Trophoblast cell (in vitro differentiated cells and primary cell): Measurements from ENCODE around the gene THYN1.

Experiments used
- DNase-seq, 2 donors: peaks; one replicate each; pipeline ENCODE4 v3.0.0-alpha.2; 2016
- H2AFZ ChIP-seq: 2 replicates; pipeline ENCODE4 v1.6.1; 2013; ENCODE audit warnings: low read length, moderate library complexity, mild to moderate bottlenecking; ENCODE audit not compliant: insufficient read depth, poor library complexity
- H2AK5ac ChIP-seq: 2 replicates; pipeline ENCODE4 v1.6.1; 2013; ENCODE audit warnings: mild to moderate bottlenecking, low read length
- H2BK120ac ChIP-seq: 2 replicates; pipeline ENCODE4 v1.6.1; 2013; ENCODE audit warnings: low read length, mild to moderate bottlenecking, moderate library complexity; ENCODE audit not compliant: insufficient read depth, poor library complexity
- H2BK12ac ChIP-seq: 2 replicates; pipeline ENCODE4 v1.6.1; 2013; ENCODE audit warnings: mild to moderate bottlenecking, low read length, moderate library complexity
- H2BK5ac ChIP-seq: 2 replicates; pipeline ENCODE4 v1.6.1; 2013; ENCODE audit warnings: low read length, low read depth, moderate library complexity, mild to moderate bottlenecking; ENCODE audit not compliant: poor library complexity
- H3K14ac ChIP-seq: 2 replicates; pipeline ENCODE4 v1.6.1; 2013; ENCODE audit warnings: mild to moderate bottlenecking, low read length
- H3K18ac ChIP-seq: 2 replicates; pipeline ENCODE4 v1.6.1; 2013; ENCODE audit warnings: mild to moderate bottlenecking, low read length
- H3K23ac ChIP-seq: 2 replicates; pipeline ENCODE4 v1.6.1; 2013; ENCODE audit warnings: low read length
- H3K27ac ChIP-seq: 2 replicates; pipeline ENCODE4 v1.5.1; 2013; ENCODE audit warnings: low read depth, mild to moderate bottlenecking, inconsistent platforms, low read length, moderate library complexity
- H3K27me3 ChIP-seq: 2 replicates; pipeline ENCODE4 v1.6.1; 2013; ENCODE audit warnings: inconsistent platforms, mild to moderate bottlenecking, low read length, moderate library complexity; ENCODE audit not compliant: insufficient read depth
- H3K36me3 ChIP-seq, 2 experiments: 1 replicate in 1 of 2; 2 replicates in 1 of 2; pipeline ENCODE4 v1.6.1; 2013; ENCODE audit warnings: low read length in 2 of 2, mild to moderate bottlenecking in 2 of 2, moderate library complexity in 1 of 2; ENCODE audit not compliant: insufficient read depth in 2 of 2, control insufficient read depth in 1 of 2
- H3K4ac ChIP-seq: 2 replicates; pipeline ENCODE4 v1.6.1; 2013; ENCODE audit warnings: low read depth, mild to moderate bottlenecking, low read length, moderate library complexity
- H3K4me1 ChIP-seq, 2 experiments: 1 replicate in 1 of 2; 2 replicates in 1 of 2; pipeline ENCODE4 v1.6.1; 2013; ENCODE audit warnings: low read length in 2 of 2, mild to moderate bottlenecking in 2 of 2, moderate library complexity in 1 of 2; ENCODE audit not compliant: insufficient read depth in 2 of 2, control insufficient read depth in 1 of 2
- H3K4me2 ChIP-seq: 2 replicates; pipeline ENCODE4 v1.6.1; 2013; ENCODE audit warnings: inconsistent platforms, mild to moderate bottlenecking, low read length, moderate library complexity
- H3K4me3 ChIP-seq: 2 replicates; pipeline ENCODE4 v1.5.1; 2013; ENCODE audit warnings: mild to moderate bottlenecking, low read depth, low read length, inconsistent platforms
- H3K79me1 ChIP-seq: one replicate; pipeline ENCODE4 v1.6.1; 2013; ENCODE audit warnings: low read length
- H3K79me2 ChIP-seq: 2 replicates; pipeline ENCODE4 v1.6.1; 2013; ENCODE audit warnings: low read length, mild to moderate bottlenecking; ENCODE audit not compliant: control insufficient read depth, insufficient read depth, poor library complexity
- H3K9ac ChIP-seq: 2 replicates; pipeline ENCODE4 v1.6.1; 2013; ENCODE audit warnings: mild to moderate bottlenecking, low read length
- H3K9me3 ChIP-seq: 2 replicates; pipeline ENCODE4 v1.6.1; 2013; ENCODE audit warnings: low read depth, mild to moderate bottlenecking, control low read depth, inconsistent platforms, low read length; ENCODE audit not compliant: insufficient read depth
- H4K12ac ChIP-seq: 2 replicates; pipeline ENCODE4 v1.6.1; 2013; ENCODE audit warnings: low read depth, mild to moderate bottlenecking, low read length, moderate library complexity
- H4K8ac ChIP-seq: 2 replicates; pipeline ENCODE4 v1.6.1; 2013; ENCODE audit warnings: low read depth, mild to moderate bottlenecking, low read length, moderate library complexity
- H4K91ac ChIP-seq: one replicate; pipeline ENCODE4 v1.6.1; 2013; ENCODE audit warnings: low read depth, mild to moderate bottlenecking, low read length, moderate library complexity
- WGBS: extraction: QIAGEN DNeasy Blood & Tissue Kit; methylation state at CpG from one replicate; pipeline ENCODE4 v1.1.7; 2013; ENCODE audit warnings: missing lambda C conversion rate; ENCODE audit not compliant: insufficient read length, insufficient coverage; ENCODE audit errors: extremely low coverage; 5-methylcytosine and 5-hydroxymethylcytosine counted together

THYN1 gene

GRCh38 chr11:134272381-134273316, 19.5 kb upstream of the THYN1 start:
- H3K79me2 ChIP-seq = no peaks in the 10 kb centered on the region
- no peak overlapping the region for H2AK5ac ChIP-seq
- no peak overlapping the region for H2BK120ac ChIP-seq
- H3K4ac ChIP-seq = no peak overlapping the region
- H3K4me2 ChIP-seq = no peak overlapping the region
- no peaks in the 10 kb centered on the region for H3K79me1 ChIP-seq
- no CpG with 5 or more reads among the region's 18 CpGs for WGBS
- no peak overlapping the region for H3K23ac ChIP-seq
- no peak overlapping the region for H2BK5ac ChIP-seq
- H3K9ac ChIP-seq = no peak overlapping the region
- no peak overlapping the region for H3K27ac ChIP-seq
- peaks cover 28% of the 10 kb centered on the region for H3K27me3 ChIP-seq
- H3K14ac ChIP-seq = no peak overlapping the region
- H3K9me3 ChIP-seq = peaks cover 6% of the 10 kb centered on the region
- H4K8ac ChIP-seq = no peak overlapping the region
- peaks cover 5 to 18% of the 10 kb centered on the region in 2 experiments for H3K4me1 ChIP-seq
- no peak overlapping the region for H3K4me3 ChIP-seq
- no peak overlapping the region for H3K18ac ChIP-seq
- H4K91ac ChIP-seq = no peak overlapping the region
- DNase-seq = peak in 1 of 2 donors; percentile 82
- no peak overlapping the region for H2BK12ac ChIP-seq
- no peak overlapping the region for H4K12ac ChIP-seq
- no peaks in the 10 kb centered on the region for H3K36me3 ChIP-seq
- no peak overlapping the region for H2AFZ ChIP-seq

GRCh38 chr11:134271978-134272377, 18.8 kb upstream of the THYN1 start:
- Histone ChIP-seq H3K4ac (no peak overlapping the region), H3K9ac (no peak overlapping the region), H3K18ac (no peak overlapping the region), H2BK5ac (no peak overlapping the region), H2AFZ (no peak overlapping the region), H2BK120ac (no peak overlapping the region), H4K91ac (no peak overlapping the region), H3K79me1 (no peaks in the 10 kb centered on the region), H4K12ac (no peak overlapping the region), H2BK12ac (no peak overlapping the region), H3K27ac (no peak overlapping the region), H3K27me3 (peaks cover 21% of the 10 kb centered on the region), H3K4me3 (no peak overlapping the region), H3K36me3 (no peaks in the 10 kb centered on the region), H2AK5ac (no peak overlapping the region), H3K14ac (no peak overlapping the region), H3K23ac (no peak overlapping the region), H4K8ac (no peak overlapping the region), H3K79me2 (no peaks in the 10 kb centered on the region), H3K4me2 (no peak overlapping the region), H3K9me3 (peaks cover 6% of the 10 kb centered on the region), H3K4me1 (peaks cover 7 to 19% of the 10 kb centered on the region in 2 experiments)
- DNase-seq = no peak
- no CpG with 5 or more reads among the region's 4 CpGs for WGBS

- no peak overlapping the region for H3K4ac ChIP-seq
- H2BK5ac ChIP-seq = no peak overlapping the region
- no peak overlapping the region for H3K14ac ChIP-seq
- no peak overlapping the region for H3K4me2 ChIP-seq
- no peak for DNase-seq
- WGBS = no CpG with 5 or more reads among the region's 5 CpGs
- no peak overlapping the region for H3K27ac ChIP-seq
- H4K12ac ChIP-seq = no peak overlapping the region
- no peak overlapping the region for H3K4me3 ChIP-seq
- no peak overlapping the region for H3K23ac ChIP-seq
- H3K18ac ChIP-seq = no peak overlapping the region
- no peaks in the 10 kb centered on the region for H3K79me2 ChIP-seq
- H2AK5ac ChIP-seq = no peak overlapping the region
- no peaks in the 10 kb centered on the region for H3K9me3 ChIP-seq
- peaks cover 4% of the 10 kb centered on the region for H3K27me3 ChIP-seq
- no peaks in the 10 kb centered on the region for H3K36me3 ChIP-seq
- H4K8ac ChIP-seq = no peak overlapping the region
- no peak overlapping the region for H2BK12ac ChIP-seq
- H3K79me1 ChIP-seq = no peaks in the 10 kb centered on the region
- no peak overlapping the region for H2BK120ac ChIP-seq
- no peak overlapping the region for H3K9ac ChIP-seq
- no peak overlapping the region for H2AFZ ChIP-seq
- no peak overlapping the region for H4K91ac ChIP-seq
- H3K4me1 ChIP-seq = peaks cover 2 to 5% of the 10 kb centered on the region in 2 experiments
Observed at GRCh38 chr11:134270250-134270714, 17.1 kb upstream of the THYN1 start.

- Histone ChIP-seq H2BK120ac (no peak overlapping the region), H3K23ac (no peak overlapping the region), H3K9ac (no peak overlapping the region), H2AFZ (no peak overlapping the region), H3K36me3 (peaks cover 3% of the 10 kb centered on the region in 2 experiments), H3K79me1 (no peaks in the 10 kb centered on the region), H4K91ac (no peak overlapping the region), H2BK12ac (no peak overlapping the region), H3K18ac (no peak overlapping the region), H4K12ac (no peak overlapping the region), H3K9me3 (no peaks in the 10 kb centered on the region), H3K27me3 (peaks cover 2% of the 10 kb centered on the region), H3K27ac (no peak overlapping the region), H3K4ac (no peak overlapping the region), H3K4me3 (no peak overlapping the region), H3K4me2 (no peak overlapping the region), H2BK5ac (no peak overlapping the region), H3K4me1 (peaks cover 2 to 5% of the 10 kb centered on the region in 2 experiments), H4K8ac (no peak overlapping the region), H3K14ac (no peak overlapping the region), H2AK5ac (no peak overlapping the region), H3K79me2 (no peaks in the 10 kb centered on the region)
- WGBS = no CpG with 5 or more reads among the region's 11 CpGs
- DNase-seq = no peak
Observed at GRCh38 chr11:134267966-134268365, 14.8 kb upstream of the THYN1 start.
